SK-N-SH (cell line): ENCODE data around the gene TP53TG5. TPM values are rescaled to one million over a fixed set of nuclear protein-coding genes. Genes with fewer than 3 reads are reported as not detected.

ENCODE experiments used
- CTCF ChIA-PET: fragments of 300-600, 350-600 bp; formaldehyde crosslinking; extraction: SDS; loops from one replicate; lab custom pipeline; 2021; lab: Yijun Ruan, JAX
- POLR2A ChIA-PET: fragments of 350-600 bp; sonication (Branson Sonifier 250); formaldehyde crosslinking; extraction: SDS; loops from one replicate; lab custom pipeline; 2020; ENCODE audit warnings: antibody characterized with exemption, inconsistent platforms; lab: Yijun Ruan, JAX
- DNase-seq: peaks from one replicate; pipeline ENCODE4 v3.0.0; 2012
- H2AFZ ChIP-seq: fragments of 200-600 bp; sonication (generic); 2 replicates; pipeline ENCODE4 v1.8.1; 2016; ENCODE audit warnings: antibody characterized with exemption, mild to moderate bottlenecking, low read depth
- H3F3A ChIP-seq: fragments of 200-600 bp; sonication (generic); replicated peaks from 2 replicates; pipeline ENCODE3; 2016; ENCODE audit warnings: antibody characterized with exemption, mild to moderate bottlenecking; ENCODE audit not compliant: insufficient read depth
- H3K27ac ChIP-seq, 2 experiments: fragments of 200-500 bp in 1 of 2; fragments of 200-600 bp in 1 of 2; sonication (Bioruptor generic) in 1 of 2; sonication (generic), shearing (Covaris generic) in 1 of 2; 2 replicates each; pipeline versions ENCODE4 v1.5.1 to v1.6.1; 2014 to 2016; ENCODE audit warnings: low read depth in 2 of 2, inconsistent platforms in 1 of 2, low read length in 1 of 2, mild to moderate bottlenecking in 1 of 2, mixed read lengths in 1 of 2
- H3K27me3 ChIP-seq: fragments of 200-600 bp; sonication (generic), shearing (Covaris generic); 2 replicates; pipeline ENCODE4 v1.6.1; 2016; ENCODE audit warnings: mixed run types; ENCODE audit not compliant: insufficient read depth
- H3K36me3 ChIP-seq, 2 experiments: fragments of 200-500 bp in 1 of 2; fragments of 200-600 bp in 1 of 2; sonication (Bioruptor generic) in 1 of 2; sonication (generic) in 1 of 2; replicated peaks in 1 of 2; 2 replicates each; pipeline versions ENCODE3 to v1.5.1; 2014 to 2016; ENCODE audit warnings: low read length in 1 of 2, mild to moderate bottlenecking in 1 of 2; ENCODE audit not compliant: insufficient read depth in 2 of 2, control insufficient read depth in 1 of 2
- H3K4me1 ChIP-seq, 2 experiments: fragments of 200-500 bp in 1 of 2; fragments of 200-600 bp in 1 of 2; sonication (Bioruptor generic) in 1 of 2; sonication (generic), shearing (Covaris generic) in 1 of 2; 2 replicates each; pipeline versions ENCODE4 v1.5.1 to v1.6.1; 2014 to 2016; ENCODE audit warnings: low read depth in 1 of 2, low read length in 1 of 2, mixed run types in 1 of 2; ENCODE audit not compliant: insufficient read depth in 2 of 2, control insufficient read depth in 1 of 2
- H3K4me2 ChIP-seq: fragments of 200-600 bp; sonication (generic), shearing (Covaris generic); 2 replicates; pipeline ENCODE4 v1.6.1; 2017; ENCODE audit warnings: mixed run types
- H3K4me3 ChIP-seq, 2 experiments: fragments of 200-500 bp in 1 of 2; fragments of 200-600 bp in 1 of 2; sonication (Bioruptor generic) in 1 of 2; sonication (generic), shearing (Covaris generic) in 1 of 2; 2 replicates each; pipeline versions ENCODE4 v1.5.1 to v1.8.1; 2014 to 2016; ENCODE audit warnings: low read depth in 2 of 2, inconsistent platforms in 1 of 2, low read length in 1 of 2, mild to moderate bottlenecking in 1 of 2, mixed read lengths in 1 of 2, moderate library complexity in 1 of 2
- H3K79me2 ChIP-seq: fragments of 200-600 bp; sonication (generic); 2 replicates; pipeline ENCODE4 v1.8.1; 2017; ENCODE audit warnings: mild to moderate bottlenecking; ENCODE audit not compliant: insufficient read depth
- H3K9ac ChIP-seq: fragments of 200-600 bp; sonication (generic); 2 replicates; pipeline ENCODE4 v1.6.1; 2017; ENCODE audit warnings: mixed run types
- H3K9me2 ChIP-seq: fragments of 200-600 bp; sonication (generic); 2 replicates; pipeline ENCODE4 v1.6.1; 2017; ENCODE audit warnings: mixed run types
- H3K9me3 ChIP-seq: fragments of 200-600 bp; sonication (generic); 2 replicates; pipeline ENCODE4 v1.6.1; 2017; ENCODE audit warnings: mixed run types, mild to moderate bottlenecking, moderate library complexity
- H4K20me1 ChIP-seq: fragments of 200-600 bp; sonication (generic); 2 replicates; pipeline ENCODE4 v1.6.1; 2017; ENCODE audit warnings: mild to moderate bottlenecking, mixed run types; ENCODE audit not compliant: insufficient read depth
- CHD2 ChIP-seq: fragments of 150-350 bp; IDR thresholded peaks from 2 replicates; pipeline ENCODE4 v1.6.1; 2018; ENCODE audit warnings: low read length; ENCODE audit not compliant: partially characterized antibody
- EZH2phosphoT487 ChIP-seq: fragments of 200-600 bp; sonication (generic); IDR thresholded peaks from 2 replicates; pipeline ENCODE4 v1.6.1; 2017; ENCODE audit warnings: low read depth, mixed run types, mild to moderate bottlenecking, antibody characterized with exemption, moderate library complexity, borderline replicate concordance
- FOXJ3 ChIP-seq: sonication (generic); formaldehyde crosslinking; IDR thresholded peaks from 2 replicates; pipeline ENCODE4 v1.5.1; 2020; ENCODE audit warnings: mild to moderate bottlenecking, missing genetic modification reagents
- FOXM1 ChIP-seq: IDR thresholded peaks from 2 replicates; pipeline ENCODE4 v1.4.0; 2012; ENCODE audit warnings: low read depth, mild to moderate bottlenecking
- GATA2 ChIP-seq: sonication (generic); formaldehyde crosslinking; IDR thresholded peaks from 2 replicates; pipeline ENCODE4 v1.5.0; 2020; ENCODE audit warnings: mild to moderate bottlenecking, missing genetic modification reagents
- JUND ChIP-seq: IDR thresholded peaks from 2 replicates; pipeline ENCODE4 v1.4.0; 2012
- MEF2A ChIP-seq: IDR thresholded peaks from 2 replicates; pipeline ENCODE4 v1.4.0; 2012; ENCODE audit warnings: low read depth, borderline replicate concordance
- MXI1 ChIP-seq: IDR thresholded peaks from 2 replicates; pipeline ENCODE4 v1.6.1; 2012; ENCODE audit warnings: mild to moderate bottlenecking, low read depth, low read length, improper control_type of control experiment
- RCOR1 ChIP-seq: fragments of 150-350 bp; IDR thresholded peaks from 2 replicates; pipeline ENCODE4 v1.6.1; 2017; ENCODE audit warnings: antibody characterized with exemption, low read length
- RXRA ChIP-seq: IDR thresholded peaks from 2 replicates; pipeline ENCODE4 v1.4.0; 2012; ENCODE audit warnings: low read depth, mild to moderate bottlenecking, borderline replicate concordance
- TAF1 ChIP-seq: IDR thresholded peaks from 2 replicates; pipeline ENCODE4 v1.6.1; 2012; ENCODE audit warnings: low read depth, mild to moderate bottlenecking, low read length, moderate library complexity, borderline replicate concordance
- WGBS: methylation state at CpG from one replicate; pipeline ENCODE4 v1.1.6; 2017; ENCODE audit warnings: low lambda C conversion rate; 5-methylcytosine and 5-hydroxymethylcytosine counted together
- polyA plus RNA-seq, 3 experiments: library from polyadenylated mRNA; depleted of rRNA; stranded (reverse); fragments of >200 nt; gene quantifications; 2 replicates each; pipeline ENCODE4 v1.2.3, GENCODE V29; 2012
- TF ChIP-seq, protein P1 (sequence below): IDR thresholded peaks from 2 replicates; pipeline ENCODE4 v1.4.0; 2012; ENCODE audit warnings: low read depth
- TF ChIP-seq, protein P2 (sequence below): IDR thresholded peaks from 2 replicates; pipeline ENCODE4 v1.6.1; 2012; ENCODE audit warnings: mild to moderate bottlenecking, low read depth, low read length, moderate library complexity
- TF ChIP-seq, protein P3 (sequence below): IDR thresholded peaks from 2 replicates; pipeline ENCODE4 v1.4.0; 2012; ENCODE audit warnings: low read depth, borderline replicate concordance
- TF ChIP-seq, protein P4 (sequence below): fragments of 150-350 bp; IDR thresholded peaks from 2 replicates; pipeline ENCODE4 v1.6.1; 2016; ENCODE audit warnings: mild to moderate bottlenecking, low read depth, low read length

Gene TP53TG5
- polyA plus RNA-seq, 1 of the 3 experiments (the other 2 are of a cell fraction), result not detected

DNA sequence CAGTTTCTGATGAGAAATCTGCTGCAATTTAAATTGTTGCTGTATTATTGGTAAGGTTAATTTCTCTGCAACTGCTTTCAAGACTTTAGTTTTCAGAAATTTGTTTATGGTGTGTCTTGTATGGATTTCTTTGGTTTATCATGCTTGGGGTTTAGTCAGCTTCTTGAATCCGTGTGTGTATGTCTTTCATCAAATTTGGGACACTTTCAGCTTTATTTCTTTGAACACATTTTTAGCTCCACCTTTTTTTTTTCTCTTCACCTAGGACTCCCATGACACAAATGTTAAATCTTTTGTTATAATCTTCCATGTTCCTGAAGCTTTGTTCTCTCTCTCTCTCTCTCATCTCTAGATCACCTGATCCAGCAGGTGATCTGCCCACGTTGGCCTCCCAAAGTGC is 13.4 kb upstream of the TP53TG5 start:
- Histone ChIP-seq H3K36me3 (peaks cover 0 to 6% of the 10 kb centered on the region in 2 experiments), H2AFZ (no peak overlapping the region), H3K9me3 (peaks cover 6% of the 10 kb centered on the region; the same call in 1 of the 2 replicates), H3K4me2 (no peak overlapping the region), H3F3A (peaks cover under 1% of the 10 kb centered on the region), H3K9ac (no peak overlapping the region), H3K27me3 (no peaks in the 10 kb centered on the region)
- POLR2A ChIA-PET, result no interaction called here
- TF ChIP-seq FOXJ3 (CRISPR knock-in tag) (no peak), RCOR1 (no peak), MEF2A (no peak), CHD2 (no peak), JUND (no peak)
- TF ChIP-seq, protein P1, sequence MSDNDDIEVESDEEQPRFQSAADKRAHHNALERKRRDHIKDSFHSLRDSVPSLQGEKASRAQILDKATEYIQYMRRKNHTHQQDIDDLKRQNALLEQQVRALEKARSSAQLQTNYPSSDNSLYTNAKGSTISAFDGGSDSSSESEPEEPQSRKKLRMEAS, result no peak
- TF ChIP-seq, protein P2, sequence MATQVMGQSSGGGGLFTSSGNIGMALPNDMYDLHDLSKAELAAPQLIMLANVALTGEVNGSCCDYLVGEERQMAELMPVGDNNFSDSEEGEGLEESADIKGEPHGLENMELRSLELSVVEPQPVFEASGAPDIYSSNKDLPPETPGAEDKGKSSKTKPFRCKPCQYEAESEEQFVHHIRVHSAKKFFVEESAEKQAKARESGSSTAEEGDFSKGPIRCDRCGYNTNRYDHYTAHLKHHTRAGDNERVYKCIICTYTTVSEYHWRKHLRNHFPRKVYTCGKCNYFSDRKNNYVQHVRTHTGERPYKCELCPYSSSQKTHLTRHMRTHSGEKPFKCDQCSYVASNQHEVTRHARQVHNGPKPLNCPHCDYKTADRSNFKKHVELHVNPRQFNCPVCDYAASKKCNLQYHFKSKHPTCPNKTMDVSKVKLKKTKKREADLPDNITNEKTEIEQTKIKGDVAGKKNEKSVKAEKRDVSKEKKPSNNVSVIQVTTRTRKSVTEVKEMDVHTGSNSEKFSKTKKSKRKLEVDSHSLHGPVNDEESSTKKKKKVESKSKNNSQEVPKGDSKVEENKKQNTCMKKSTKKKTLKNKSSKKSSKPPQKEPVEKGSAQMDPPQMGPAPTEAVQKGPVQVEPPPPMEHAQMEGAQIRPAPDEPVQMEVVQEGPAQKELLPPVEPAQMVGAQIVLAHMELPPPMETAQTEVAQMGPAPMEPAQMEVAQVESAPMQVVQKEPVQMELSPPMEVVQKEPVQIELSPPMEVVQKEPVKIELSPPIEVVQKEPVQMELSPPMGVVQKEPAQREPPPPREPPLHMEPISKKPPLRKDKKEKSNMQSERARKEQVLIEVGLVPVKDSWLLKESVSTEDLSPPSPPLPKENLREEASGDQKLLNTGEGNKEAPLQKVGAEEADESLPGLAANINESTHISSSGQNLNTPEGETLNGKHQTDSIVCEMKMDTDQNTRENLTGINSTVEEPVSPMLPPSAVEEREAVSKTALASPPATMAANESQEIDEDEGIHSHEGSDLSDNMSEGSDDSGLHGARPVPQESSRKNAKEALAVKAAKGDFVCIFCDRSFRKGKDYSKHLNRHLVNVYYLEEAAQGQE, result no peak
- TF ChIP-seq, protein P3, sequence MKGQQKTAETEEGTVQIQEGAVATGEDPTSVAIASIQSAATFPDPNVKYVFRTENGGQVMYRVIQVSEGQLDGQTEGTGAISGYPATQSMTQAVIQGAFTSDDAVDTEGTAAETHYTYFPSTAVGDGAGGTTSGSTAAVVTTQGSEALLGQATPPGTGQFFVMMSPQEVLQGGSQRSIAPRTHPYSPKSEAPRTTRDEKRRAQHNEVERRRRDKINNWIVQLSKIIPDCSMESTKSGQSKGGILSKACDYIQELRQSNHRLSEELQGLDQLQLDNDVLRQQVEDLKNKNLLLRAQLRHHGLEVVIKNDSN, result no peak
- TF ChIP-seq, protein P4, sequence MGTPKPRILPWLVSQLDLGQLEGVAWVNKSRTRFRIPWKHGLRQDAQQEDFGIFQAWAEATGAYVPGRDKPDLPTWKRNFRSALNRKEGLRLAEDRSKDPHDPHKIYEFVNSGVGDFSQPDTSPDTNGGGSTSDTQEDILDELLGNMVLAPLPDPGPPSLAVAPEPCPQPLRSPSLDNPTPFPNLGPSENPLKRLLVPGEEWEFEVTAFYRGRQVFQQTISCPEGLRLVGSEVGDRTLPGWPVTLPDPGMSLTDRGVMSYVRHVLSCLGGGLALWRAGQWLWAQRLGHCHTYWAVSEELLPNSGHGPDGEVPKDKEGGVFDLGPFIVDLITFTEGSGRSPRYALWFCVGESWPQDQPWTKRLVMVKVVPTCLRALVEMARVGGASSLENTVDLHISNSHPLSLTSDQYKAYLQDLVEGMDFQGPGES, result no peak
- TF ChIP-seq, all 33 proteins: peak for 0
- no peaks in the 10 kb centered on the region for H3K79me2 ChIP-seq
- H3K4me3 ChIP-seq, result no peak overlapping the region
- no peaks in the 10 kb centered on the region for H3K4me1 ChIP-seq
- H3K27ac ChIP-seq, result no peak overlapping the region
- 40% methylated on average over 2 of the region's 2 CpGs for WGBS
- H3K9me2 ChIP-seq, result no peaks in the 10 kb centered on the region
- H4K20me1 ChIP-seq, result no peaks in the 10 kb centered on the region
- CTCF ChIA-PET, result interaction anchor here (0.6 kb wide), 1 partner anchor 28 kb away, joined by 3 read pairs; the partner anchor contains the start of gene SYS1
- no peak for DNase-seq

DNA sequence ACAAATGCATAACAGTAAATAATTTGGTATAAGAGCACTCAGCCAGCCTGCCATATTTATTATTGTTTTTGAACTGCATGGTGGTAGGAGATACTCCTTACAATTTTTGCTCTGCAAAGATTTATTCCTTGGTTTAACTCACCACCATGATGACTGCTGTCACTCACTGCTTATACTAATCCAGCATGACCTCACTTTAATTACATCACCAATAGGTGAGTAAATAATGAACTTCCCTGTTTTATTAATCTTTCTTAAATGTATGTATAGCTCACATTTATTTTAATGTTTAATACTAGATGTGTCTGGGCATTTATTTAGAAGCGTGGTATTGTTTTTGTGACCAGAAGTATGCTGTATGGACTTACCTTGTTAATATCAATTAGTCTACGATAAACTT is 12.8 kb upstream of the TP53TG5 start:
- Histone ChIP-seq H3K4me2 (no peak overlapping the region), H3K9me2 (no peaks in the 10 kb centered on the region), H4K20me1 (no peaks in the 10 kb centered on the region), H3K36me3 (peaks cover 0 to 6% of the 10 kb centered on the region in 2 experiments), H2AFZ (no peak overlapping the region), H3K9me3 (peaks cover 6% of the 10 kb centered on the region; the same call in 1 of the 2 replicates), H3K9ac (no peak overlapping the region), H3K79me2 (no peaks in the 10 kb centered on the region), H3K4me1 (no peaks in the 10 kb centered on the region), H3F3A (no peaks in the 10 kb centered on the region), H3K27ac (no peak overlapping the region), H3K4me3 (no peak overlapping the region), H3K27me3 (no peaks in the 10 kb centered on the region)
- no peak for DNase-seq
- ChIA-PET POLR2A (no interaction called here), CTCF (no interaction called here)
- TF ChIP-seq GATA2 (CRISPR knock-in tag), result no peak
- no peak for TF ChIP-seq TAF1
- no peak for TF ChIP-seq EZH2phosphoT487
- no peak for TF ChIP-seq JUND
- TF ChIP-seq, protein P2, result no peak
- TF ChIP-seq FOXM1, result no peak
- TF ChIP-seq RXRA, result no peak
- no peak for TF ChIP-seq RCOR1
- TF ChIP-seq MXI1, result no peak
- TF ChIP-seq, protein P3, result no peak
- WGBS, result 92% methylated on average over 2 of the region's 2 CpGs
